GM18526 (cell line): Measurements from ENCODE around the gene OPCML.

Experiments
- POLR2A ChIP-seq: IDR thresholded peaks from 3 replicates; pipeline ENCODE4 v1.6.1; 2011; ENCODE audit not compliant: insufficient read length; ENCODE audit errors: extremely low read depth

Gene OPCML

GRCh38 chr11:133271871-133272776 lies 260.2 kb downstream of the OPCML start:
- TF ChIP-seq POLR2A = no peak

- no peak for TF ChIP-seq POLR2A
These were observed 261.1 kb downstream of the OPCML start for GRCh38 chr11:133271206-133271605.

GRCh38 chr11:133269267-133269666 lies 263.0 kb downstream of the OPCML start:
- no peak for TF ChIP-seq POLR2A

GRCh38 chr11:133266986-133267385 lies 265.3 kb downstream of the OPCML start:
- TF ChIP-seq POLR2A = no peak

DNA sequence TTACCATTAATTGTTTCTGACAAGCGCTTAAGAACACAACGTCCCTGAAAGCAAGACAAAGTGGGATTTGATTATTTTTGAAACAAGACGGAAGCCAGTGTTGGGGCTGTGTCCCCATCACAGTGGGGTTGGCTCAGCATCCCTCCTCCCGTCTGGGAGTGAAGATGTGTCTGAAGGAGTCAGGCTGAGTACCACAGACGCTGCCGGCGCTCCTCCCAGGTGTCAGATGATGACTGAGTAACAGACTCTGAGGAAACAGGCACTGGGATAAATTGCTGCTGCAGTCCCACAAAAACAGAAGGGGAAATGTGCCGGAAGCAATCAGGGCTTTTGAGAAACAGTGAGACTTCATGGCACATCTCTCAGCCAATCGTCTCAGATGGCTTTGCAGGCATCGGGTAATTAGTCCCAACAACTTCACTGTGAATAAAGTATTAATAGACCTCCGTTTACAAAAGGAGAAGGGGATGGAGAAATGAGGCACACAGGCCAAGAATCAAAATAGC lies 266.7 kb downstream of the OPCML start:
- no peak for TF ChIP-seq POLR2A

GRCh38 chr11:133263332-133263731 lies 269.0 kb downstream of the OPCML start:
- no peak for TF ChIP-seq POLR2A

GRCh38 chr11:133258751-133259150 lies 273.6 kb downstream of the OPCML start:
- TF ChIP-seq POLR2A = no peak

DNA sequence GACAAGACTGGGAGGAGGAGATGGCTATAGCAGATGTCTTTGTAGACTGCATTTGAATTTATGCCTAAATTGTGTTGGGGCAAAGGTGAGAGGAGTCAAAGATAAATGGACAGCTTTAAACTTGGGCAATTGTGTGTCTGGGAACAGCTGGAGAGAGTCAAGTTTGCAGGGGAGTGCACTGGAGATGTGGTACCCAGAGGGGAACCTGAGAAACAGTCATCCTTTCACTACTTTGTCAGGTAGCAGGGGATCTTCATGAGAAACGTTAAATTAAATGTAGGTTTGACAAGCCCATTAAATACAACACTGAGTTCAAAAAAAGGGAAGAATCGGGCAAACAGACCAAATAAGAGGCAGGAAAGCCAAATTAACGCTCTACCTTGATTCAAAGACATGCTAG lies 277.7 kb downstream of the OPCML start:
- no peak for TF ChIP-seq POLR2A

GRCh38 chr11:133253570-133253969 lies 278.7 kb downstream of the OPCML start:
- no peak for TF ChIP-seq POLR2A

DNA sequence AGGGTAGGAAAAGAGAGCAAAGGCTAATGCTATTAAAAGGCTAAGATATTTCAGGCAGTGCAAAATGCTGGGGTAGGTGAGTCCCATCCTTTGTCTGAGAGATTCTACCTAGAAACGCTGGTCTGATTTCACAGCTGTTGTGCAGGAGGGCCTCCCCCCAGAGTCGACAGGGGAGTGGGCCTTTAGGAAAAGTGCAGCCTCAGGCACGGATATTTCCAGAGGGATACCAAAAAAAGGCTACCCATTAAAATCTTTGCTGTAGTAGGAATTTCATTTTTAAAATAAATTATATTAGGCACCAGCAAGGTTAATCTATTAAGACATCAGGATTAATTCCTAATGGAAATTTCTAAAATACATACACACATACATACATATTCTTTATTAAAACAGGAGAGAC lies 280.5 kb downstream of the OPCML start:
- TF ChIP-seq POLR2A = no peak

GRCh38 chr11:133249530-133249929 lies 282.8 kb downstream of the OPCML start:
- TF ChIP-seq POLR2A = no peak

GRCh38 chr11:133249065-133249464 lies 283.2 kb downstream of the OPCML start:
- no peak for TF ChIP-seq POLR2A

GRCh38 chr11:133243832-133244231 lies 288.5 kb downstream of the OPCML start:
- TF ChIP-seq POLR2A = no peak

DNA sequence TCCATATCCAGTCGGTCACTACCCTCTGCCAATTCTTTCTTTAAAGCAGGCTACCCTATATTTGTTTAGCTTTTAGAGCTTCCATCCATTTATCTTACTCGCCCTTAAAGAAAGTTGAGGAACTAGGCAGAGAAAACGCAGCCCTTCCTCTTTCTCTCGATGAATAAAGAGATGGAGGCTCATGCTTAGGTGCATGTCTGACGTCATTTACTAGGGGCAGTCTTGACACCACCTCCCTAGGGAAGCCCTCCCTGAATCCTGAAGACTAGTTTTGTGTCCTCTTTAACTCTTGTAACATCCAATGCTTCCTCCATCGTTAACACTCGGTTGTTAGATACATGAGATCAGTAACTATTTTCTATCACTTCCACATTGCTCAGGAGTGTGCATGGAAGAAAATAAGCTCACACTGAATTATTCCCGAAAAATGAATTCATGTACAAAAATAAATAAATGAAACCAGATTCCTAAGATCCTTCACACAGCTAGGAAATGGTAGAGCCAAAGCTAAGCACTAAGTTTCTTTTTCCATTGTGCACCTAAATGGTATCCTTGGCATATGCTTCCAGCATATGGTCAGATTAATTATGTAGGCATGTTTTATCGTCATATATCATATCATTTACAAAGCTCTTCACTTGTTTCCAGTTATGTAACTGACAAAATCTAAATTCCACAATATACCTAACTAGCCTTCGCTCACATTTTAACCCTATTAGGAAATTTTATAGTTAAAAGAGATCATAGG lies 291.2 kb downstream of the OPCML start:
- no peak for TF ChIP-seq POLR2A

GRCh38 chr11:133239575-133239974 lies 292.7 kb downstream of the OPCML start:
- no peak for TF ChIP-seq POLR2A

DNA sequence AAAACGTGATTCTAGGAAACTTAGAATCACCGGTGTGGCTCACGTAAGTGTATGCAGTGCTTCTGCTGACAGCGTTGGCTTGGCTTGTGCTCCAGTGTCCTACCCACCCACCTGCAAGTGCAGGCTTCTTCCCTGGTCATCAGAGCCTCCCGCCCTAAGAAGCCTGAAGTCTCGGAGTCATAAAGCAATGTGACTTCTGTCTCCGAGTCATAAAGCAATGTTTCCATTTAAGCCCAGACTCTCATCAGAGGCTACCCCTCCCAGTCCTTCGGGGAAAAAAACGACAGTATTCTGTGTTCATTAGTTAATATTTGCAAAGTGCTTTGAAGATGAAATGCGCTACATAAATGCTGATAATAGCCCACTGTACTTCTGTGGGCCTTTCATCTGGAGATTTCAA lies 293.8 kb downstream of the OPCML start:
- no peak for TF ChIP-seq POLR2A

GRCh38 chr11:133238027-133238426 lies 294.3 kb downstream of the OPCML start:
- TF ChIP-seq POLR2A = no peak

- no peak for TF ChIP-seq POLR2A
These were observed 296.9 kb downstream of the OPCML start for GRCh38 chr11:133235381-133235780.
